ENCODE data around the gene C1QBP. TPM values are rescaled to one million over a fixed set of nuclear protein-coding genes. Genes with fewer than 3 reads are reported as not detected.

Gene C1QBP
- polyA plus RNA-seq, 1 donor from 2014 or later, result 247 TPM

DNA sequence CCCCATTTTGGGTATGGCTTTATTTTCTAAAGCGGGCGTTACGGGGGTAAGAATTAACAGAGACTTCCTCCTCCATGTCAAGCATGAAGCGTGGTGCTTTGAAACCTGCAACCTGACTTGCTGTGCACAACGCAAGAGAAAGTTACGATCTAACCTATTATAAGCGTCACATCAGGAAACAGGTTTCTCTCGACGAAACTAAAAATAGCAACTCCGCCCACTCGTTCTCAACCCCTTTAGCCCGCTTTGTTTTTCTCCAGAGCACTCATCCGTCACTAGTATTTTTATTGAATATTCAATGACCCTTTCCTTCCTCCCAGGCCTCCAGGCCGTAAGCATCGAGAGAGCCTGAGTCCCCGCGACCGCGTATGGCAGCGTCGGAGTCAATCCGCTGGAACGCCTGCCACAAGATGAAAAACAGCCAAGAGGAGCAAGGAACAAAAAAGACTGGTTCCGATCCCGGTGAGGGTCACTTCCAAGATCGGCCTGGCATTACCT lies 20.0 kb downstream of the C1QBP start:
- no peak for TF ChIP-seq SMC3 (conservative IDR thresholded peaks at IDR 0.05; ENCODE audit: poor library complexity)
- TF ChIP-seq RAD21 (conservative IDR thresholded peaks at IDR 0.05), result no peak
- no peak for TF ChIP-seq EZH2 (IDR thresholded peaks at IDR 0.05; ENCODE audit: borderline replicate concordance, insufficient read depth, low read length, poor library complexity, severe bottlenecking)
- no peak for TF ChIP-seq MXI1 (conservative IDR thresholded peaks at IDR 0.05; ENCODE audit: poor library complexity, severe bottlenecking)
- TF ChIP-seq, protein P1, sequence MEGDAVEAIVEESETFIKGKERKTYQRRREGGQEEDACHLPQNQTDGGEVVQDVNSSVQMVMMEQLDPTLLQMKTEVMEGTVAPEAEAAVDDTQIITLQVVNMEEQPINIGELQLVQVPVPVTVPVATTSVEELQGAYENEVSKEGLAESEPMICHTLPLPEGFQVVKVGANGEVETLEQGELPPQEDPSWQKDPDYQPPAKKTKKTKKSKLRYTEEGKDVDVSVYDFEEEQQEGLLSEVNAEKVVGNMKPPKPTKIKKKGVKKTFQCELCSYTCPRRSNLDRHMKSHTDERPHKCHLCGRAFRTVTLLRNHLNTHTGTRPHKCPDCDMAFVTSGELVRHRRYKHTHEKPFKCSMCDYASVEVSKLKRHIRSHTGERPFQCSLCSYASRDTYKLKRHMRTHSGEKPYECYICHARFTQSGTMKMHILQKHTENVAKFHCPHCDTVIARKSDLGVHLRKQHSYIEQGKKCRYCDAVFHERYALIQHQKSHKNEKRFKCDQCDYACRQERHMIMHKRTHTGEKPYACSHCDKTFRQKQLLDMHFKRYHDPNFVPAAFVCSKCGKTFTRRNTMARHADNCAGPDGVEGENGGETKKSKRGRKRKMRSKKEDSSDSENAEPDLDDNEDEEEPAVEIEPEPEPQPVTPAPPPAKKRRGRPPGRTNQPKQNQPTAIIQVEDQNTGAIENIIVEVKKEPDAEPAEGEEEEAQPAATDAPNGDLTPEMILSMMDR (IDR thresholded peaks at IDR 0.05; ENCODE audit: poor library complexity, severe bottlenecking), result no peak
- no peak for TF ChIP-seq EP300 (conservative IDR thresholded peaks at IDR 0.05; ENCODE audit: poor library complexity, severe bottlenecking)
- no peak for TF ChIP-seq POLR2AphosphoS5 (IDR thresholded peaks at IDR 0.05)
- TF ChIP-seq REST (IDR thresholded peaks at IDR 0.05; ENCODE audit: borderline replicate concordance), result peak; percentile 77
- H3K9ac ChIP-seq (ENCODE audit: low read length), result peak overlapping the region; percentile 79
- no peaks in the 10 kb centered on the region for H3K9me2 ChIP-seq (ENCODE audit: insufficient read depth, low read length)
- peak overlapping the region; percentile 61 for H2AFZ ChIP-seq (ENCODE audit: low read depth, low read length)
- no peaks in the 10 kb centered on the region for H3F3A ChIP-seq (ENCODE audit: insufficient read depth, low read length, poor library complexity, severe bottlenecking)
- H4K20me1 ChIP-seq (ENCODE audit: insufficient read depth), result no peaks in the 10 kb centered on the region
- H3K27ac ChIP-seq (ENCODE audit: low read length), result peak overlapping the region; percentile 87
- H3K27me3 ChIP-seq (ENCODE audit: insufficient read depth, low read depth, low read length), result no peaks in the 10 kb centered on the region
- no peaks in the 10 kb centered on the region for H3K36me3 ChIP-seq (ENCODE audit: insufficient read depth, low read length)
- H3K9me3 ChIP-seq (ENCODE audit: low read length), result no peaks in the 10 kb centered on the region
- H3K79me2 ChIP-seq (replicated peaks; ENCODE audit: insufficient read depth, low read length), result peaks cover 64% of the 10 kb centered on the region
- H3K4me3 ChIP-seq (ENCODE audit: low read length), result peak overlapping the region; percentile 85
- H3K4me2 ChIP-seq (ENCODE audit: low read length), result peak overlapping the region; percentile 90

- TF ChIP-seq, protein P1 (IDR thresholded peaks at IDR 0.05; ENCODE audit: poor library complexity, severe bottlenecking), result no peak
- no peak for TF ChIP-seq MXI1 (conservative IDR thresholded peaks at IDR 0.05; ENCODE audit: poor library complexity, severe bottlenecking)
- TF ChIP-seq REST (IDR thresholded peaks at IDR 0.05; ENCODE audit: borderline replicate concordance), result no peak
- TF ChIP-seq SMC3 (conservative IDR thresholded peaks at IDR 0.05; ENCODE audit: poor library complexity), result no peak
- TF ChIP-seq RAD21 (conservative IDR thresholded peaks at IDR 0.05), result no peak
- TF ChIP-seq EP300 (conservative IDR thresholded peaks at IDR 0.05; ENCODE audit: poor library complexity, severe bottlenecking), result no peak
- no peak for TF ChIP-seq POLR2AphosphoS5 (IDR thresholded peaks at IDR 0.05)
- TF ChIP-seq EZH2 (IDR thresholded peaks at IDR 0.05; ENCODE audit: borderline replicate concordance, insufficient read depth, low read length, poor library complexity, severe bottlenecking), result no peak
- TF ChIP-seq TAF1 (IDR thresholded peaks at IDR 0.05; ENCODE audit: low read depth), result no peak
Measured at GRCh38 chr17:5416901-5417300, 22.1 kb downstream of the C1QBP start.

More at GRCh38 chr17:5416901-5417300, 22.1 kb downstream of the C1QBP start:
- H3K79me2 ChIP-seq (replicated peaks; ENCODE audit: insufficient read depth, low read length), result peaks cover 46% of the 10 kb centered on the region
- H3K36me3 ChIP-seq (ENCODE audit: insufficient read depth, low read length), result no peaks in the 10 kb centered on the region
- no peak overlapping the region for H3K9ac ChIP-seq (ENCODE audit: low read length)
- H3K4me2 ChIP-seq (ENCODE audit: low read length), result no peak overlapping the region
- no peaks in the 10 kb centered on the region for H3K9me3 ChIP-seq (ENCODE audit: low read length)
- H4K20me1 ChIP-seq (ENCODE audit: insufficient read depth), result no peaks in the 10 kb centered on the region
- H3F3A ChIP-seq (ENCODE audit: insufficient read depth, low read length, poor library complexity, severe bottlenecking), result no peaks in the 10 kb centered on the region
- H3K9me2 ChIP-seq (ENCODE audit: insufficient read depth, low read length), result no peaks in the 10 kb centered on the region
- H3K27ac ChIP-seq (ENCODE audit: low read length), result no peak overlapping the region
- H3K27me3 ChIP-seq (ENCODE audit: insufficient read depth, low read depth, low read length), result no peaks in the 10 kb centered on the region
- H2AFZ ChIP-seq (ENCODE audit: low read depth, low read length), result no peak overlapping the region
- peak overlapping the region; percentile 85 for H3K4me3 ChIP-seq (ENCODE audit: low read length)

Measured in neural cell (in vitro differentiated cells).